GM12892 (cell line): ENCODE data around the gene NAV2.

Experiments
- POLR2A ChIP-seq: IDR thresholded peaks from 2 replicates; pipeline ENCODE4 v1.6.1; 2011; ENCODE audit warnings: low read depth, low read length, control low read depth
- POLR2AphosphoS5 ChIP-seq: IDR thresholded peaks from 2 replicates; pipeline ENCODE4 v1.6.1; 2011; ENCODE audit warnings: low read depth, low read length, control low read depth

GRCh38 chr11:19818619-19819018, 106.0 kb downstream of the NAV2 start:
- no peak for TF ChIP-seq POLR2A
- no peak for TF ChIP-seq POLR2AphosphoS5
